C4-2B (cell line): ENCODE results near the gene KRTAP3-3.

Experiments
- CTCF ChIP-seq: fragments of 450-650 bp; conservative IDR thresholded peaks from 2 replicates; pipeline ENCODE4 v1.5.1; 2017; ENCODE audit warnings: mild to moderate bottlenecking
- ZFX ChIP-seq: fragments of 450-650 bp; IDR thresholded peaks from 2 replicates; pipeline ENCODE4 v1.6.1; 2017

DNA sequence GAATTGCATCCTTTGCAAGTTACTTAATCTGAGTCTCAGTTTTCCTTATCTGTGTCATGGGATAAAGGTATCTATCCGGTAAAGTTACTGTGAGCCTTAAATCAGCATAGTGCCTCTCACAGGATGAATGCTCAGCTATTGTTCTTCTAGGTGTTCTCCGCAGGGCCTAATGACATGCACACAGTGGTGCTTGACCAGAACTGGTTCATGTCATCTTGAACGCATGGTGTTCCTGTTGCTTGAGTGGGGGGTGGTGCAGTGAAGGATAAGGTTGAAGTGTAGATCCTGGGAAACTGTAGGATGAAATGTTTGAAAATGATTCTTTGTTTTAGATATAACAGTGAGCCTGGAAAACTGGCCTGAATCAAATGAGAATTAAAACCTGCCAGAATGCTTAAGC is 13.8 kb downstream of the KRTAP3-3 start:
- TF ChIP-seq CTCF (no peak), ZFX (no peak)
